COLO829 (cell line): Measurements from ENCODE around the gene ADM2.

Experiments
- DNase-seq: peaks from one replicate; pipeline ENCODE4 v3.0.0; 2012; ENCODE audit warnings: low spot score

ADM2 gene

DNA sequence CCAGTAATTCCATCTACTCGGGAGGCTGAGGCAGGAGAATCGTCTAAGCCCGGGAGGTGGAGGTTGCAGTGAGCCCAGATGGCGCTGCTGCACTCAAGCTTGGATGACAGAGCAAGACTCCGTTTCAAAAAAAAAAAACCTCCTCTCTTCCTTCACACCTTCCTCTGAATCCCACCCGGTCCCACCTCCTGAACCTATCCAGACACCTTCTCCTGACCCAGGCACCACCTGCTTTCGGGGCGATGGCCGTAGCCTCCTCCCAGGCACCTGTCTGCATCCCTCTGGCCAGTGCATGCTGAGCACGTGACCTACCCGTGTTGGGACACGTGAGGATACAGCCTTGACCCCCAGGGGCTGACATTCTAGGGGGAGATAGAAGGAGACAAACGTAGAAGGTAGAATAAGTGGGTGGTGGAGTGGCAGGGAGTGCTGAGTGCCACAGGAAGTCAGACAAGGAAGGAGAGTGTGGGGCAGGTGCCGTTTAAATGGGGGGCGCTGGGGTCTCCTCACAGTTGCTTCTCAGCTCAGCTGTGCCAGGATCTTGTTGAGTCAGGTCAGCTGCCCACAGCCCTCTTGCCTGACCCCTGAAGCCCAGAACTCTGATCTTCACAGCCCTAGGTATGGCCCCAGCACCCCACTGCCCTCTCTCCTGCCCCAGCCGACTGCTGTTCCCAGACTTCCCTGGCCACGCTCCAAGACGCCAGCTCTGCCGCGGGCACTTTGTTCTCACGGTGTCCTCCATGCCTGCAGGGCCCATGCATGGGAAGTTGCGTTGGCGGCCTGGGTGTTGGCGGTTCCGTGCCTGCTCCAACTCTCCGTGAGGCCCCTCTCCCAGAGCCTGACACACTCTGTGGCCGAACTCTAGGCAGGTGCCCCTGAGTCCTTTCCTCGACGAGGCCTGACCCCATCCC lies 4.1 kb downstream of the ADM2 start:
- DNase-seq, result no peak

DNA sequence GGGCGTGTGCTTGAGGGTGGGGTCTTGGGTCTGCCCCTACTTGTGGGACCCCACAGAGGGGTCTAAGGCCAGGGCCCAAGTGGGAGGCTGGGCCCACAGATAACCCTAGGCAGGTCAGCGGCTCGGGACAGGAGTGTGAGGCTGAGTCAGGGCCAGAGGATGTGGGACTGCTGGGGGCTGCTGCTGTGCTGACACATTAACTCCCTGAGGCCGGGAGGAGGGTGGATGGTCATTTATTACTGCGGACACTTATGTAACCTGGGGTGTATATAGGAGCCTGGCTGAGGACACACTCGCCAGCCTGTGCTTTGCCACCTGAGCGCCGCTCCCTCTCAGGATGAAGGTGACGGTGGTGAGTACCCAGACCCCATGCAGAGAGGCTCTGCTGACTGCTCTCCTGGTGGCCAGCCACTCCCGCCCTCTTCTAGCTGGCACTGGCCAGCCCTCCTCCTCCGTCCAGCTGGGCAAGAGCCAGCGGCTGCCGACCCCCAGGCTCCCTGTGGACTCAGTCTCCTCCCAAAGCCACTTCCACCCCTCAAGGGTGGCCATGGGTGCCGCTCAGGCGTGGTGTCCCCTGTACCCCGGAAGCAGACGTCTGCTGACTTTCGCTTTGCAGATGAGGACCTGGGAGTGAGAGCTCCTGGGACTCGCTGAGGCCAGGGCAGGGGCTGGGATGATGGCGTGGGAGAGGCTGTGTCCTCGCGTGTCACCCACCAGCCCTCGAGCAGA lies 5.4 kb downstream of the ADM2 start, which contains the start of gene MIOX:
Gene MIOX (plus strand): TSS at position 299 of the 729 bp plus-strand sequence. CDS start 39 bp downstream, at position 338.
- no peak for DNase-seq

DNA sequence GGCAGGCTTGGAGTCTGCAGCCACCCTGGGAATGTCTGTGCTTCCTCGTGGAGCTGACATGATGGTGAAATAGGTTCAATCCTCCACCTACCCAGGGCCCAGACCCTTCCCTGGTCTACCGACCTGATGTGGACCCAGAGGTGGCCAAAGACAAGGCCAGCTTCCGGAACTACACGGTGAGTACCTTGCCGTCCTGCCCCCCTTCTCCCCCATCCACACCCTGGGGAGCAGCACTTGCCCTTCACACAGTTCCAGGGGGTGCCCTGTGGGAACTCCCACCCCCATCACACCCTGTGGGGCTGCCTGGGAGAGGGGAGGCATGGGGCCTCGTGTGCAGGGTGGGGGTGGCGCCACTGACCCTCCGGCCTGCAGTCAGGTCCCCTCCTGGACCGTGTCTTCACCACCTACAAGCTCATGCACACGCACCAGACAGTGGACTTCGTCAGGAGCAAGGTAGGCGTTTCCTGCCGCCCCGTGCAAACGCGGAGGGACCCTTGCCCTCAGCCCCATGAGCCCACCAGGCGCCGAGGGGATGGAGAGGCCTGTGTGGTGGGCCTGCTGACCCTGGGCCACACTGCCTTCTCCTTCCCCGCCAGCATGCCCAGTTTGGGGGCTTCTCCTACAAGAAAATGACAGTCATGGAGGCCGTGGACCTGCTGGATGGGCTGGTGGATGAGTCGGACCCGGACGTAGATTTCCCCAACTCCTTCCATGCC lies 6.1 kb downstream of the ADM2 start:
- DNase-seq, result no peak

DNA sequence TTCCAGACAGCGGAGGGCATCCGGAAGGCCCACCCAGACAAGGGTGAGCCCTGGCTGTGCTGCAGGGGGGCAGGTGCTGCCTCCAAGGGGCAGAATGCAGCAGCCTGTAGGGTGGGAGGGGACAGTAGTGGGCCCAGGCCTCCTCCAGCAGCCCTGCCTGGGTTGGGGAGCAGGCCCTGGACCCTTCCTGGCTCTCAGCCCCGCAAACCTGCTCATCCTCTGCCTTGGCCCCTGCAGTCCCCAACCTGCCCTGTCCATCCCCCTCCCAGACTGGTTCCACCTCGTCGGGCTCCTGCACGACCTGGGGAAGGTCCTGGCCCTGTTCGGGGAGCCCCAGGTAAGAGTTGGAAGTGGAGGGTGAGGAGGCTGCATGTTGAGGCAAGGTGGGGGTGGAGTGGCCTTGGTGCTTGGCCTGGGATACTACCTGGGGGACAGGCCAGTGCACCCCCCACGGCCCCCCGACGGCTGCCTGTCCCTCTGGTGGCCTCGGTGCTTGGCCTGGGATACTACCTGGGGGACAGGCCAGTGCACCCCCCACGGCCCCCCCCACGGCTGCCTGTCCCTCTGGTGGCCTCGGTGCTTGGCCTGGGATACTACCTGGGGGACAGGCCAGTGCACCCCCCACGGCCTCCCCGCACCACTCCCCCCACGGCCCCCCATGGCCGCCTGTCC lies 6.8 kb downstream of the ADM2 start:
- no peak for DNase-seq

DNA sequence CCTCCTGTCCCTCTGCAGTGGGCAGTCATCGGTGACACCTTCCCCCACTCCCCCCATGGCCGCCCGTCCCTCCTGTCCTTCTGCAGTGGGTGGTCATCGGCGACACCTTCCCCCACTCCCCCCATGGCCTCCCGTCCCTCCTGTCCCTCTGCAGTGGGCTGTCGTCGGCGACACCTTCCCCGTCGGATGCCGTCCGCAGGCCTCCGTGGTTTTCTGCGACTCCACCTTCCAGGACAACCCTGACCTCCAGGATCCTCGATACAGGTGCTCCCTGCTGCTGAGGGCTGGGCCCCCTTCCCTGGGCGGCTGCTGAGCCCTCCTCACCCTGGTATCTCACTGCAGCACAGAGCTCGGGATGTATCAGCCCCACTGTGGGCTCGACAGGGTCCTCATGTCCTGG lies 7.5 kb downstream of the ADM2 start:
- DNase-seq, result no peak

DNA sequence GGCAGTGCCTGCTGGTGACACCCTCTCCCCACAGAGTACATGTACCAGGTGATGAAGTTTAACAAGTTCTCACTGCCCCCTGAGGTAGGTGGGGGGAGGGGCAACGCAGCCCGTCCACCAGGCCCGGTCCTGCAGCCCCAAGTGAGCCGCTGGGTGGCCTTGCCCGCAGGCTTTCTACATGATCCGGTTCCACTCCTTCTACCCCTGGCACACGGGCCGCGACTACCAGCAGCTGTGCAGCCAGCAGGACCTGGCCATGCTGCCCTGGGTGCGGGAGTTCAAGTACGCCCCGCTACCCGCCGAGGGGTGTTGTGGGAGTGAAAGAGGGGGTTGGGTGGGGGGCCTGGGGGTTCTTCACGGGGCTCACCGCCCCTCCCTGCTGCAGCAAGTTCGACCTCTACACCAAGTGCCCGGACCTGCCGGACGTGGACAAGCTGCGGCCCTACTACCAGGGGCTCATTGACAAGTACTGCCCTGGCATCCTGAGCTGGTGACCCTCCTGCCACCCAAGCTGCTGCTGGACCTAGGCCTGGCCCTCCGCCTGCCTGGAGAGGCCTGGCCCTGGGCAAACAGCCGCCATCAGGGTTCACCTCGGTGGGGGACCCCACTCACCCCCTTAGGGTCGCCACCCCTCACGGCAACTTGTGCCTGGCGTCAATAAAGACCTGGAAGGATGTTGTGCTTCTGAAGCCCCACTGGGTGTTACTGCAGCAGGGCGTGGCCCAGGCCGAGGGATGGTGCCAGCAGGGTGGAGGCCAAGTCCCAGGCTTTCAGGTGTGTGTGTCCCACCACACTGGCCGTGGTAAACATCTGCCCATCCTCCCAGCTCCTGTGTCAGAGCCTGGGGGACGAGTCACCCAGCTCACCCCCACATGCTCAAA lies 8.3 kb downstream of the ADM2 start:
- DNase-seq, result no peak

DNA sequence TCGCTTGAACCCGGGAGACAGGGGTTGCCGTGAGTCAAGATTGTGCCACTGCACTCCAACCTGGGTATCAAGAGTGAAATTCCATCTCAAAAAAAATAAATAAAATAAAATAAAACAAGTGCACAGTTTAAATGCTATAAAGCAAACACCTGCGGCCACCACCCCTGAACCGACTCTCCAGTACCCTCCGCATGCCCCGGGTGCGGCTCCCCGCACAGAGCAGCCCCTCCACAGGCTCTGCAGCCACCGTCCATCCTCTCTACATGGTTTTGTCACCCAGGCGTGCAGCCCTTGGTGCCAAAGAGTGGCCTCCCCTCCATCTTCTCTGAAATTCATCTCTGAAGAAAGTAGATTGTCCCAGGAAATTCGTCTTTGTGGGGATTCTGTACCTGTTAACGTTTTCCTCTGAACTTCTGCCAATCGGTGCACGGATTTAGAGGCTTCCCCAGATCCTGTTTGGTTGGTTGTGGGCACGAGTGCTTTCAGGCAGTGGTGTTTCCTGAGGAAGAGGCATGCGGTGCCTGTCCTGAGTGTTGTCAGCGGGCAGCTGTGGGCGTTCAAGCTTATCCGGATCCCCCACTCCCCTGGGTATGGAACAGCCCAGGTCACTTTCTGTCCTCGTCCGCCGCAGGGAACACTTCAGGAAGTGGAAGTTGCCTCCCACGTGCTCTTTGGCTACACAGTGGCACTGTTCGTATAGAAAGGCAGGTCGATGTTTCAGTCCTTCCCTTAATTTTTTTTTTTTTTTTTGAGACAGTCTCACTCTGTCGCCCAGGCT lies 9.4 kb downstream of the ADM2 start:
- no peak for DNase-seq

DNA sequence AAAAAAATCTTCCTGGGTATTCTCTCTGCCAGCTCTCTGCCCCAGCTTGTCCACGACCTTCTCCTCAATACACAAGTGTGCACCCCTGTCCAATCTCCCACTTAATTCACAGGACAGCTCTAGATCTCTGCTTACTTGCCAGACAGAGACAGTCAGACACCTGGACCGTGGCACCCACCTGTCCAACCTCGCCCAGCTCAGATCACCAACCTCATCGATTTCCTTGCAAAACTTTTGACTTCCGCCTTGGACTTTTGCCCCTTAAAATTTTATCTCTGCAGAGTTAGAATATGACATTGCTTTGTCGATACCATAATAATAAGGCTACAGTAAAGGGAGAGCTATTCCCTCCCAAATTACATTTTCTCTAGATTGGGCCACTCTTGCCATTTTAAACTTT lies 15.8 kb downstream of the ADM2 start:
- no peak for DNase-seq

DNA sequence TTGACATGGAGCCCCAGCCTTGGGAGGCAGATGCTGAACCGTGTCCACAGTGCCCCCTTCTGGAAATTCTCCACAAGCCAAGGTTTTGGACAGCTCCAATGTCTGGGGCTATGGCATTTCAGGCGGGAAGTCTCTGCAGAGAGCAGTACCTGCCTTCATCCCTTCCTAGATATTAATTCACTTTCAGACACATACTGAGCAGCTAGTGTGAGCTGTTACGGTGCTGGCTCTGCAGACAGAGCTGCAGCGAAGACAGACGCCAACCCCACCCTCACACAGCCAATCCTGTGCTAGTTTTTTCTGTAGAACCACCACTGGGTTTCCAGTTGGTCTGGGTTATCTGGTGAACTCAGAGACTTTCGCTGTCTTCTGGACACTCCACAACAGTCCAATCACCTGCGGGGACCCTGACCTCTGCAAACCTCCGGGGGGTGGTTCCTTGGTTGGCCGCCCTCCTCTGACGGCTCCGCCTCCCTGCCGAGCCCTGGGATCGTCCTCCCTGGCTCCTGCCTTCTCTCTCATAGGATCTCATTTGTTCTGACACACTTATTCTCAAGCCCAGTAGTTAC lies 17.1 kb downstream of the ADM2 start:
- peak; percentile 62 for DNase-seq

DNA sequence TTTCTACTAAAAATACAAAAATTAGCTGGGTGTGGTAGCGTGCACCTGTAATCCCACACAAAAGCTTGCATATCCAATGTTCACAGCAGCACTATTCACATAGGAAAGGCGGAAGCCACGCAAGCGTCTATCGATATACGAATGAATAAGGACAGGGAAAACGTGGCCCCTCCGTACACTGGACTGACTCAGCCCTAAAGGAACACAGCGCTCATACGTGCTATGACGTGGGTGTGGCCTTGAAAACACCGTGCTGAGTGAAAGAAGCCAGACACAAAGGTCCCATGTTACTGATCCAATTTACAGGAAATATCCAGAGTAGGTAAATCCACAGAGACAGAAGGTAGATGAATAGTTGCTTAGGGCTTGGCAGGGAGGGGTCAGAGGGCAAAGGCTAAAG lies 19.1 kb downstream of the ADM2 start:
- no peak for DNase-seq

DNA sequence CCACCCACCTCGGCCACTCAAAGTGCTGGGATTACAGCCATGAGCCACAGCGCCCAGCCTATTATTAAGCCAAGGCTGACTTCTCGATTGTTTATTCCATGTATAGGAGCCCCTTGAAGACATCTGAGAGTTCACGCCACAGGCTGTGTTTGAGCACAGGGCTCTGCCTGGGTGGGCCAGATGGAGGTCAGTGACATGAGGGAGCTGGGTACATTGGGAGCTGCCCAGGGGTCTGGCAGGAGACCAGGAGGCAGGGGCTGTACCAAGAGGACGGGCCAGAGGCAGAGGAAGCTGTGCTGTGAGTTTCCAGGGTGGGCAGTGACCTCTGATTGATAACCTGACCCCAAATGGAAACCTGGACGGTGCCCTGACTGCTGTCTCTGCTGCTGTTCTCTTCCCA lies 20.8 kb downstream of the ADM2 start:
- no peak for DNase-seq

DNA sequence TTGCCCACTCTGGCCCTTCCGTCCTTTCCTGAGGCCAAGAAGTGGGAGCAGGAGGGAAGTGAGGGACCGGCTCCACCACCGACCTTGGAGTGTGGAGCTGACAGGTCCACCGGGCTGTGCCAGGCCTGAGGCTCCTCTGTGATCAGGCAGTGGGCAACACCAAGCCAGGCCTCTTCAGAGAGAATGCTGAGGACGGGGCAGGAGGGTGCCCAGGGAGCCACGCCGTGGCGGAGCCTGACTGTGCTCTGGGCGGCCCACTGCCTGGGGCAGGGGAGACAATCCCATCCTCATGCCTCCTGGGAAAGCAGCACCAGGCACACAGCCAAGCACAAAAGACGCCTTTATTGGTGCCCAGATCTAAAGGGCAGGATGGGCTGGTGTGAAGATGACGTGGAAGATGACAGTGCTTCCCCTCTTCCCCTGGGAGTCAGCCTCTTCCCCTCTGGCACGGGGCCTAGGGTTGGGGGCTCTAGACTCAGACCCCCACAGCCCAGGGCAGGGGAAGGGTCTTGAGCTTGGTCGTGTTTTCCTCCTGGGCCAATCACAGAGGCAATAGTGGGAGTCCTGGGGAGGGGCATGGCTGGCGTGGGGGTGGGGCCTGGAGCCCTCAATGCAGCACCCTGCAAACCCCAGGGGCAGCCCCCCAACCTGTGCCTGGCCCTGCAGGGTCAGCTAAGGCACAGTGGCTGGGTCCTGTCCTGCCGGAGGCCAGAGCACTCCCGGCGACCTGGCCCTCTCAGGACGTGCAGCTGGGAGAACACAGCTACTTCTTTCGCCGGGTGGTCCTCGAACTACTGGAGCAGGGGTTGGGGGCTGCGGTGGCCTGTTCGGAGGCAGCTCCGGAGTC lies 21.5 kb downstream of the ADM2 start:
- DNase-seq, result peak; percentile 86

DNA sequence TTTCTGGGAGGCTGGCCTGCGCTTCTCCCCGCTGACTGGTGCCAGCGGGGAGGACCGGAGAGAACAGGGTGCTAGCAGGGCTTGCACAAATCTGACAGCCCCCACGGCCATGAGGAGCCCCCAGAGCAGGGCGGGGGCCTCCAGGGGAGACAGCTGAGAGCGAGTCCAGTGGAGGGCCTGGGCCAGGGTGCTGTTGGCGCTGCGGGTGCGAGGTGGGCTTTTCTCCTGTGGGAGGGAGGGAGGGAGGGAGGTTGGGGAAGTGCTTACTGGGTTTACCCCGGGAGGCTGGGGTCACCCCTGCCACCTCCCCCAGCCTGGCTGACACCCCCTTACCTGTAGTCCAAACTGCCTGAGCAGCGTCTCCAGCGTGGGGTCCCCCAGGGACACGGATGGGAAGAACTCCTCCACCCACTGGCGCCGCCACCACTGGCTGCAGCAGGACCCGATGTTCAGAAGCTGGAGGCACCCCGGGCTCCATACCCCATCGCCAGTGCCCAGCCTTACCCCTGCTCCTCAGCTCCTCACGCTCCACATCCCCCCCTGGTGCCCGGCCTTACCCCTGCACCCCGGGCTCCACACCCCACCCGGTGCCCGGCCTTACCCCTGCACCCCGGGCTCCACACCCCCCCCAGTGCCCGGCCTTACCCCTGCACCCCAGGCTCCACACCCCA lies 22.3 kb downstream of the ADM2 start:
- no peak for DNase-seq

DNA sequence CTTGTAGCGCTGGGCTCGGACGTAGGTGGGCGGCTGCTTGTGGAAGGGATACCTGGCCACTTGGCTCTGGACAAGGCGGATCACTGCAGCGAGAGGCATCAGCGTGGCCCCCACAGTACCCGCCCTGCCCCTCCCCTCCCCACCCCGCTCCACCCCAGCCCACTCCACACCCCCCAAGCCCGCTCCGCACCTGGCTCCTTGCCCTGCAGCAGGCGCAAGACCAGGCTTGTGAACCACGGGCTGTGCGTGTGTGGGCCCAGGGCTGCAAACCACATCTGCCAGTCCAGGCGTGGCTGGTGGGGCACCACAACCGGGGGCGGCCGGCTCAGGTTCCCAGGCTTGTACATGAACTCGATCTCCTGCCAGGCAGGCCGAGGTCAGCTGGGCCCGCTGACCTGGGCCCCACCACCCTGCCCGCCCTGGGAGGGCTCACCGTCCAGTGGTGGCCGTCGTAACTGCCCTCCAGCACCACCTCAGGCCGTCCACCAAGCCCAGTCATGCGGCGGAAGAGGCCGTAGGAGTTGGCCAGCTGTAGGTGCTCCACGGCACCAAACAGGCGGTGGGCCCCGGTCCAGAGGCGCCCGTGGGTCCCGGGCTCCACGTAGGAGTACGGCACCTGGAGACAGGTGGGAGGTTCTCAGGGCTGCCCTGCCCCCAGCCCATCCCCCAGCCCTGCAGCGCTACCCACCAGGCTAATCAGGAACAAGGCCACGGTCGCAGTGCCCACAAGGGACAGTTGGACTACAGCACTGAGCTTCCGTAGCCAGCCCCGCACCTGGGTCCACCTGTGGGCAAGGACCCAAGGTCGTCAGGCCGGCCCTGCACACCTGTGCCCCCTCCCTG lies 23.2 kb downstream of the ADM2 start:
- no peak for DNase-seq

DNA sequence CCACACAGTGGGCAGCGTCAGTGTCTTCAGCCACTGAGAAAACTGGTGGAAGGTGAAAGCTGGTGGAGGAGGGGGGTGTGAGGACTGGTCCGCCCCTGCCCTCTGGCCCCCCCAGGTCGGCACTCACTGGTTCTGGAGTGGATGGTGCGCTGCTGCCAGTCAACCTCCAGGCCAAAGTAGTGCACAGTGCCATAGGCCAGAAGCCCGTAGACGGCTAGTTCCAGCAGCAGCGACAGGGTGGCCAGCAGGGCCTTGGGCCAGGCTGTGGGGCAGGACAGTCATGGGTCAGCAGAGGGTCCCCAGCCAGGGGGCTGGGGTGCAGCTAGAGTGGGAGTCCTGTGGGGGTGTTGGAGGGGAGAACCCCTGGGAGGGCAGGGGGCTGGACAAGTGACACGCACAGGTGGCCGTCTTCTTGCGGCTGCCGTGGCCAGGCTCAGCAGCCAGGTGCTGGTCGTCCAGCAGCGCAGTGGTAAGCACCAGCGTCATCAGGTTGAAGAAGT lies 24.0 kb downstream of the ADM2 start:
- DNase-seq, result no peak

DNA sequence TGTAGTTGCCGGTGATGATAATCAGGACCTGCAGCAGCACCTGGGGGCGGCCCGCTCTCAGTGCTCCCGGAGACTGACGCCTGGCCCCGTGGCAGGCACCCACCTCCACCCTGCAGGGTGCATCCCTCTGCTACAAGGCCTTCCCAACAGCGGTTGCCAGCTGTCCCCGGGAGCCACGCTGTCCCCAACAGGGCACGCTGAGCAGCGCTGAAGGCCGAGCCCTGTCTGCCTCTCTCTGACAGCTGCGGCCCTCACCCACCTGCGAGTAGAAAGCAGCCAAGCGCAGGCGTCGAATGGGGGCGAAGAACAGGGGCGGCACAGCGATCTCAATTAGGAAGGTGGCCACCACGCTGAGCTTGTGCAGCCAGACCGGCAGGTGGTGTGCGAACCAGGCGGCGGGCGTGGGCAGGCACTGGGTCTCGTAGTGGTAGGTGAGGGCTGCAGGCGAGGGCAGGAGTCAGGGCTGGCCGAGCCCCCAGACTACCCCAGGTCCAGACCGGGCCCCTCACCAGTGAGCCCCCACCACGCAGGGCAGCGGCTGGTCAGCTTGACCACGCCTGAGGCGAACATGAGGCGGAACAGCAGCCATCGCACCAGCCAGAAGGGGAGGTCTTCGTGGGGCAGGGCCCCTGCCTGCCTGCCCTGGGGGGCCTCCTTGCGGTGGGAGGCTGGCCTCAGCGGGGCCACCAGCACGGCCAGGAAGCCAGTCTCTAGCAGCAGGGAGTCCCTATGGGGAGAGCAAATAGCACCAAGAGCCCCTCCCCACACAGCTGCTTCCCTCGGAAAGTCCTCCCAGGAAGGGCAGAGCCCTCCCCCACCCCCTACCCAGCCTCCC lies 24.6 kb downstream of the ADM2 start:
- DNase-seq, result no peak
